ENCODE measurements around the gene PHF5A.
"Not testable (repeated sequence)": the region's sequence is repeated elsewhere in the genome, so short reads cannot be mapped to it uniquely, and the experiment has no call there.

DNA sequence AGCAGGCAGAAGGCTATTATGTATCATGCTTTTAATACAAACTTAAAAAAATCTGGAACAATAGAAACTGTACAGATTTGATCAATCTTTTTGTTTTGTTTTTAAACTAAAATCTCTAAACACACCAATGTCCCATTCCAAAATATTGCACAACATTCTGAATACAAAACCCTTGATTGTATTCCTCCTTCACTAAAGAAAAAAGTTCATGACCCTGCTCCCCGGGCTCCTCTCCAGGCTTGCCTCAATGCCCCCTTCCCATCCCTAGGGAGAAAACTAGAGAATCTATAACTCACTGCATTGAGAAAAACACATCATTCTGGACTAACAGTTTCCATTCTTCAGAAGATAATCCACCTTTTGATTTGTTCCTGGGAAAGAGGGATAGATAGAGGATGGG is 35.0 kb downstream of the PHF5A start:
- TF ChIP-seq EZH2 (IDR thresholded peaks at IDR 0.05; ENCODE audit: low read length, unreplicated experiment) = not testable (repeated sequence)
- TF ChIP-seq, protein P1, sequence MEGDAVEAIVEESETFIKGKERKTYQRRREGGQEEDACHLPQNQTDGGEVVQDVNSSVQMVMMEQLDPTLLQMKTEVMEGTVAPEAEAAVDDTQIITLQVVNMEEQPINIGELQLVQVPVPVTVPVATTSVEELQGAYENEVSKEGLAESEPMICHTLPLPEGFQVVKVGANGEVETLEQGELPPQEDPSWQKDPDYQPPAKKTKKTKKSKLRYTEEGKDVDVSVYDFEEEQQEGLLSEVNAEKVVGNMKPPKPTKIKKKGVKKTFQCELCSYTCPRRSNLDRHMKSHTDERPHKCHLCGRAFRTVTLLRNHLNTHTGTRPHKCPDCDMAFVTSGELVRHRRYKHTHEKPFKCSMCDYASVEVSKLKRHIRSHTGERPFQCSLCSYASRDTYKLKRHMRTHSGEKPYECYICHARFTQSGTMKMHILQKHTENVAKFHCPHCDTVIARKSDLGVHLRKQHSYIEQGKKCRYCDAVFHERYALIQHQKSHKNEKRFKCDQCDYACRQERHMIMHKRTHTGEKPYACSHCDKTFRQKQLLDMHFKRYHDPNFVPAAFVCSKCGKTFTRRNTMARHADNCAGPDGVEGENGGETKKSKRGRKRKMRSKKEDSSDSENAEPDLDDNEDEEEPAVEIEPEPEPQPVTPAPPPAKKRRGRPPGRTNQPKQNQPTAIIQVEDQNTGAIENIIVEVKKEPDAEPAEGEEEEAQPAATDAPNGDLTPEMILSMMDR (conservative IDR thresholded peaks at IDR 0.05; ENCODE audit: low read depth, low read length) = not testable (repeated sequence)
